ENCODE data around the gene ASCL5.

- TF ChIP-seq POLR2A (IDR thresholded peaks at IDR 0.05): no peak
- no peak for TF ChIP-seq CTCF (IDR thresholded peaks at IDR 0.05)
Measured at GRCh38 chr1:201143726-201144635, 17.0 kb upstream of the ASCL5 start.
